HG02759 (cell line): ENCODE data around the gene MXD4.

Experiments used
- ATAC-seq: cut with Tn5 transposase; IDR thresholded peaks from one replicate; pipeline ENCODE4 v1.9.1; 2021; ENCODE audit warnings: mild to moderate bottlenecking, moderate library complexity; ENCODE audit not compliant: unreplicated experiment

The MXD4 gene

GRCh38 chr4:2253160-2254084 lies 8.5 kb downstream of the MXD4 start:
- ATAC-seq: no peak

- ATAC-seq: no peak
These were observed 9.3 kb downstream of the MXD4 start for GRCh38 chr4:2252530-2253091.

GRCh38 chr4:2251795-2252529 lies 9.9 kb downstream of the MXD4 start:
- ATAC-seq: no peak

GRCh38 chr4:2251073-2251794 lies 10.7 kb downstream of the MXD4 start:
- ATAC-seq: no peak

- ATAC-seq: no peak
These were observed 11.4 kb downstream of the MXD4 start for GRCh38 chr4:2250357-2251072.

GRCh38 chr4:2249526-2250356 lies 12.2 kb downstream of the MXD4 start:
- ATAC-seq: no peak

GRCh38 chr4:2248821-2249261 lies 13.1 kb downstream of the MXD4 start:
- no peak for ATAC-seq

- no peak for ATAC-seq
These were observed 13.7 kb downstream of the MXD4 start for GRCh38 chr4:2248044-2248780.

- no peak for ATAC-seq
These were observed 14.5 kb downstream of the MXD4 start for GRCh38 chr4:2247128-2248043.

GRCh38 chr4:2246384-2247127 lies 15.4 kb downstream of the MXD4 start:
- no peak for ATAC-seq

GRCh38 chr4:2245787-2246275 lies 16.1 kb downstream of the MXD4 start:
- no peak for ATAC-seq

- no peak for ATAC-seq
These were observed 16.7 kb downstream of the MXD4 start for GRCh38 chr4:2245057-2245786.

GRCh38 chr4:2243681-2244380 lies 18.1 kb downstream of the MXD4 start:
- ATAC-seq: no peak

GRCh38 chr4:2241410-2242353 lies 20.2 kb downstream of the MXD4 start, which contains the start of the genes HAUS3 and POLN:
TSS of gene HAUS3 (minus strand) at chr4:2242121. CDS start at chr4:2240946, 1,175 bp downstream.
TSS of gene POLN (minus strand) at chr4:2242121. CDS start at chr4:2229231, 12,890 bp downstream.
- peak; percentile 86 for ATAC-seq
